GM12801 (cell line): ENCODE data around the gene C17orf50.

Experiments
- TF ChIP-seq, protein P1 (sequence below): IDR thresholded peaks from one replicate; pipeline ENCODE4 v1.5.1; 2011; ENCODE audit warnings: control low read depth; ENCODE audit not compliant: insufficient read length; ENCODE audit errors: extremely low read depth

C17orf50 gene

DNA sequence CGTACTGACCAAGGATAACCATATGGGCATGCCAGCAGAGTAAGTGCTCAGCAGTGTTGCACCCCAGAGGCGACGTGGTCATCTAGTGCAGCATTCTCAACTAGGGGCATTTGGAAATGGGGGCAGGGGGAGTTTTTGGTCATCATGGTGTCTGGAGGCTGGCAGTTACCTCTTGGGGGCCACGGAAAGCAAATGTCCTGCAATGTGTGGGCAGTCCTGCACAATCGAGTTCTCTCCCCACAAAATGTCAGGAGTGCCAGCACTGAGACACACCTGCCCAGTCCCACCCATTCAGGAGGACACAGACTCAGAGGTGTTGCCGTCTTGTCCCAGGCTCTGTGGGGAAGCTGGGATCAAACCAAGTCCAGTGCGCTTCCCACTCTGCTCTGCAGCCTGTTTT is 26.3 kb upstream of the C17orf50 start:
- TF ChIP-seq, protein P1, sequence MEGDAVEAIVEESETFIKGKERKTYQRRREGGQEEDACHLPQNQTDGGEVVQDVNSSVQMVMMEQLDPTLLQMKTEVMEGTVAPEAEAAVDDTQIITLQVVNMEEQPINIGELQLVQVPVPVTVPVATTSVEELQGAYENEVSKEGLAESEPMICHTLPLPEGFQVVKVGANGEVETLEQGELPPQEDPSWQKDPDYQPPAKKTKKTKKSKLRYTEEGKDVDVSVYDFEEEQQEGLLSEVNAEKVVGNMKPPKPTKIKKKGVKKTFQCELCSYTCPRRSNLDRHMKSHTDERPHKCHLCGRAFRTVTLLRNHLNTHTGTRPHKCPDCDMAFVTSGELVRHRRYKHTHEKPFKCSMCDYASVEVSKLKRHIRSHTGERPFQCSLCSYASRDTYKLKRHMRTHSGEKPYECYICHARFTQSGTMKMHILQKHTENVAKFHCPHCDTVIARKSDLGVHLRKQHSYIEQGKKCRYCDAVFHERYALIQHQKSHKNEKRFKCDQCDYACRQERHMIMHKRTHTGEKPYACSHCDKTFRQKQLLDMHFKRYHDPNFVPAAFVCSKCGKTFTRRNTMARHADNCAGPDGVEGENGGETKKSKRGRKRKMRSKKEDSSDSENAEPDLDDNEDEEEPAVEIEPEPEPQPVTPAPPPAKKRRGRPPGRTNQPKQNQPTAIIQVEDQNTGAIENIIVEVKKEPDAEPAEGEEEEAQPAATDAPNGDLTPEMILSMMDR: no peak

DNA sequence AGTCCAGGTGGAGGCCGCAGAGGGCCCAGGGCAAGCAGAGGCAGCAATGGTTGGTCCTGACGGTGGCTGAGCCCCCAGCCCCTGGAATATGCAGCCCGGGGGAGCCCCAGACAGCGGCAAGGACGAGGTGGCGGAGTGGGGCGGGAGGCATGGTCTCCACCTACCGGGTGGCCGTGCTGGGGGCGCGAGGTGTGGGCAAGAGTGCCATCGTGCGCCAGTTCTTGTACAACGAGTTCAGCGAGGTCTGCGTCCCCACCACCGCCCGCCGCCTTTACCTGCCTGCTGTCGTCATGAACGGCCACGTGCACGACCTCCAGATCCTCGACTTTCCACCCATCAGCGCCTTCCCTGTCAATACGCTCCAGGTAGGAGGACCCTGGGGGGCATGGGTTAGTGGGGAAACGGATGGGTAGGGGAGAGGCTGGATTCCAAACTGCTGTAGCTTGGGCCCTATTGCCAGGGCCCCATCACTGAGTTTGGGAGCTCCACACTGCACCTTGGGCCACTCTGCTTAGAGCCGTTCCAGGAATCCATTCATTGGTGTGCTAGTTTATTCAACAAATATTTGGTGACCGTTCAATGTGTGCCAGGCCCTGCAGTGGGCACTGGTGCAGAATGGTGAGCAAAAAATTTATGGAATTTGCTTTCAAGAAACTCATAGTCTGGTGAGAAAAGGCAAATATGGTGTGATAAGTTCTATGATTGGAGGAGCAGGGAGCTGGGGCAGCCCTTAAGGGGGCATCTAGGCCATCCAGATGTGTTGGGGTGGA is 25.5 kb upstream of the C17orf50 start:
- TF ChIP-seq, protein P1: no peak

DNA sequence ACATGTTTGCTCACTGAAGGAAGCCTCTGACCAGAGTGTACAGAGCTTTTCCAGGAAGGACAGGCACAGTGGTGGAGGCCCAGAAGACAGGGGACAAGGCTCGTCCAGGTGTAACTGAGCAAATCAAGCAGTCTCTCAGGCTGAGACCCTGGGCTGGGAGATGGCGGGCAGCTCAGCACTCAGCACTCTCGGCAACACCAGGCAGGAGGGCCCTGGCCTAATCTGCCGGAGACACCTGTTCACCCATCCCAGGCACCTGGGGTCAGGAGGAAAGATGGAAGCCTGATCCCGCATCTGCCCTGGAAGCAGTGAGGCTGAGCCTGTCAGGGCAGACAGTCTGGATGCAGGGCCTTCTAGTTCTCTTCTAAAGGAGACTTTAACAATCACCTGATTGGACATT is 24.5 kb upstream of the C17orf50 start:
- TF ChIP-seq, protein P1: no peak

DNA sequence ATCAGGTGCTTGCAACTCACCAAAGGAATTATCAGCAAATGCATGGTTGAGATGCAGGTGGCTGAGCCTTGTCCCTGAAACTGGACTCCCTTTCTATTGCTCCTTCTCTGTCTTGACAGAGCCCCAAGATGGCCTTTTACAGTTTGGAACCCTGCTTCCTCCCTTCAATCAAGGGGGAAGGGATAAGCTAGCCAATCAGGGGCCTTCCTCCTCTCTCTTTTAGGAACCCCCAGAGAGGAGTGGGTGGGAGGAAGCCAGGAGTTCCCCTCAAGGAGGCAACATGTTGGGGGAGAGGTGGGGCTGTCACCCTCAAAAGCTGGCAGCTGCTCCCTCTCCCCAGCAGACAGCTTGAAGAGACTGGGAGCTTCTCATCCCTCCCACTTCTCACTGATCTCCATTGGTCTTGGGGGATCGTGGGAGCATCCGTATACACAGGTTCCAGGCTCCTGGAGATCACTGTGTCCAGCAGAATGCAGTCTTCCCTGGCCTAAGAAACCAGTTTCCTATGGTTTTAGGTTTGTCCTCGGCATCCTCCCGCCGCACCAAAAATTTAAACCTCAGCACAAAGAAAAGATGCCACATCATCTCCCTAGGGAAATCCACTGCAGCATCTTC is 22.1 kb upstream of the C17orf50 start:
- TF ChIP-seq, protein P1: no peak

DNA sequence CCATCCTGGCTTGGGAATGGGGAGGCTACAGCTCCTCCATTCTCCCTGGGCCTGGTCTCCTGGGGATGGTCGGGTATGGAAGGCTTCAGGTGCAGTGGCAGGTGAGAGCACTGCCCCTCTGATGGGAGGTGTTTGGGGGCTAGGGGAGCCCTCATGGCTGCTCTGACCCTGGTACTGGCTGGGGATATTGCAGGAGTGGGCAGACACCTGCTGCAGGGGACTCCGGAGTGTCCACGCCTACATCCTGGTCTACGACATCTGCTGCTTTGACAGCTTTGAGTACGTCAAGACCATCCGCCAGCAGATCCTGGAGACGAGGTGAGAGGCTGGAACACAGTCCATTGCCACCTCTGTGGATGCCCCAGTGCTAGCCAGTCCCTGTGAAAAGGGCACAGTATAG is 20.5 kb upstream of the C17orf50 start:
- TF ChIP-seq, protein P1: no peak

DNA sequence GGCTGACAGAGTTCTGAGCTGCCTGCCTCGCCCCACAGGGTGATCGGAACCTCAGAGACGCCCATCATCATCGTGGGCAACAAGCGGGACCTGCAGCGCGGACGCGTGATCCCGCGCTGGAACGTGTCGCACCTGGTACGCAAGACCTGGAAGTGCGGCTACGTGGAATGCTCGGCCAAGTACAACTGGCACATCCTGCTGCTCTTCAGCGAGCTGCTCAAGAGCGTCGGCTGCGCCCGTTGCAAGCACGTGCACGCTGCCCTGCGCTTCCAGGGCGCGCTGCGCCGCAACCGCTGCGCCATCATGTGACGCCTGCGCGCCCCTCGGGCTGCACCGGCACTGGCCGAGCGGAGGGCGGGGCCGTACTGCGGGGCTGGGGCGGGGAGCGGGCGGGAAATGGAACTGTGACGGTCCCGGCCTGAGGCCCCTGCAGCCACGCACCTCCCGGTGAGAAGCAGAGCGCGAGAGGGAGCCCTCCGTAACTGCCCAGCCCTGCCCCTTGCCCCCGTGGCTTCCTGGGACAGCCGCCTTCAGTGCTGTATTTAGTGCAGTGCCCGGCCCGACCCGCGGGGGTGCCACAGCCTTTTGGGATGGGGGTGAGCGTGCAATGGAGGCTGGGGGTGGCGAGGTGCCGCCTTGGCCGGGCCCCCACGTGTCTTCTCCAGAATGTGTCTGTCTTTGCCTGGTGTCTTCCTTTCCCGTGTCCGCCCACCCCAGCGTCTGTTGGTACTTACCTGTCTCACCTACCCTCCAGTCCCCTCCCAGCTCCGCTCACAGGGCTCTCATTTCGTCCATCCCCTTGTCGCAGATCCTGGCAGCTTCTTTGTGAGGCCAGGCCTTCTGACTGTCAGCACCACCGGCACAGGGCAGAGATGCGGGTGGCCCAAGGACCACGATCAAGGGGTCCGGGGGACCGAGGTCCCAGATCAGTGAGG is 19.4 kb upstream of the C17orf50 start:
- TF ChIP-seq, protein P1: no peak

DNA sequence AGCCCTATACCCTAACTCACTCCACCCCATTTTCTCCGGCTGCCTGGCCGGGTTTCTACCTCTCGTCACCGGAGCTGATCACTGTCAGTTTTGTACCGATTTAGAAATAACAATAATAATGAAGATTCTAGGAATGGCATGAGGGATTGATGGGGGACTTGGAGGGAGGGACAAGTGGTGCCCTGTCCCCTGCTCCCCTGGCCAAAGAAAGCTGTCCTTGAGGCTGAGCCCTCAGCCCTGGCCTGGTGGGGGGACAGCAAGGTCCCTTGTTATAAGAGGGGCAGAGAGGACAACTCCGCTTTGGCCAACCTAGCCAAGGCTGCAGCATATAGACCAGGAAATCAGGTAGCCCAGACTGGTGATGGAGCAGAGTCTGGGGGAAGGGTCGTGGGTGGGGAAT is 18.2 kb upstream of the C17orf50 start:
- TF ChIP-seq, protein P1: no peak
